Smooth muscle cell of the brain vasculature (primary cell): ENCODE measurements around the gene GNG13.

Experiments
- DNase-seq: peaks from one replicate; pipeline ENCODE4 v3.0.0-alpha.2; 2012; ENCODE audit warnings: low read depth, low spot score

GNG13 gene

DNA sequence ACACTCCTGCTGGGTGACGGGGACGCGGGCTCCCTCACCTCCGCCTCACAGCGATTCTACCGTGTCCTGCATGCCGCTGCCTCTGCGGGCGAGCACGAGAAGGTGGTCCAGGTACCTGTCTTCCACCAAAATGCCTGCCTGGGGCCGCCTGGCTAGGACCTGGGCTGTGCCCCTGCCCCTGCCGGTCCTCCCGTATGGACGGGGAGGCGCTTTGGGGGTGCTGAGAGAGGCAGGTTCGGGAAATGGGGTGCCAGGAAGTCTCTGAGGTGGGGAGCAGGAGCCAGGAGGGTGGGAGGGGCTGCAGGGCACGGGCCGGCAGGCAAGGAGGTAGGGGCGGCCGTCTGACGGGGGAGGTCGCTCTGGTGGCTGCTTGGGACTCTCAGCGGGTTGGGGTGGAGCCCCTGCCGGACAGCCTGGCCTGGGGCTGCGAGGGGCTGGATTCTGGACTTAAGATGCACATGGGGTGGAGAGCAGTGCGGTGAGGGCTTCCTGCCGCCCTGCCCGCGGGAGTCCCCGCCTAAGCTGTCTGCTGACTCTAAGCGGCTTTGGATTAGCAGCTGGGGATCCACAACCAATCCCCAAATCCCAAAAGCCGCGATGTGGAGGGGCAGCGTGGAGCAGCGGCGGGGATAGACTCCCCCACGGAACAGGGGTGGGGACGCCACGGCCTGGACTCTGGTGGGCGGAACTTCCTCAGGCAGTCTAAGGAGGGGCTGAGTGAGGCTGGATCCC is 6.3 kb downstream of the GNG13 start:
- DNase-seq, result no peak

DNA sequence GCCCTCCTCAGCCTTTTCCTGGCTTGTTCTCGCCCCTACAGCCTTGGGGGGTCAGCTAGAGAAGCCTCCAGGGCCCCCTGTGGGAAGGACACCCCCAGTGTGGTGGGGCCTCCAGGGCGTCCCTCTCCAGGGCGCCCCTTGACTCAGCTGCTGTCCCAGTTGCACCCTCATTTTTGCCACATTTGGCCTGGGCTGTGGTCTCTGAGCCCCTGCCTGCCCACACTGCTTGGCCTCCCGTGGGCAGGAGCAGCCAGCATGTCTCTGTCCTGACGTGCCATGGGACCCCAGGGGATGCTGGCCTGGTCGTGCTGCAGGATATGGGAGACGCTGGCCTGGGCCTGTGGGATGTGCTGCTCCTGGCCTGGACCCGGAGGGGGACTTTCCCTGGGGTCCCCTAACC is 7.1 kb downstream of the GNG13 start:
- no peak for DNase-seq

DNA sequence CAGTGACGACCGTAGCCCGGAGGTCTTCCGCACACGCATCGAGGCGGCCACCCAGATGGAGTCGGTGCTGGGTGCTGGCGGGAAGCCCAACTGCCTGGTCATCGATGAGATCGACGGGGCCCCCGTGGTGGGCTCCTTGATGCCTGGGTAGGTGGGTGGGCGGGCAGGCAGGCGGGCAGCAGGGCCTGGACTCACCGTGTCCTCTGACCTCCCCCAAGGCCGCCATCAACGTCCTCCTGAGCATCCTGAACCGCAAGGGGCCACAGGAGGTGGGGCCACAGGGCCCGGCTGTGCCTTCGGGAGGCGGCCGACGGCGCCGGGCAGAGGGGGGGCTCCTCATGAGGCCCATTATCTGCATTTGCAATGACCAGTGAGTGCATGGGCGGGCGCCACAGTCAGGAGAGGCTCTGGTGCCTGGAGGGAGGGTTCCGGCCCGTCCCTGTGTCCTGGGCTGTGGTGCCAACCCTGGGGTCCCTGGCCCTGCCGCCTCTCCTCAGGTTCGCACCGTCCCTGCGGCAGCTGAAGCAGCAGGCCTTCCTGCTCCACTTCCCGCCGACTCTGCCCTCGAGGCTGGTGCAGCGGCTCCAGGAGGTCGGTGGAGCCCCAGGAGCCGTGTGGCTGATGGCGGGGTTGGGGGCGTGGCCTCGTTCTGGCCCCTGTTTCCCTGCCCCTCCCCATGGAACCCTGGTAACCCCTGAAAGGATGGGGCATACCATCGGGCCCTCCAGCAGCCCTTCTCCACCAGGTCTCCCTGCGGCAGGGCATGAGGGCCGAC is 8.1 kb downstream of the GNG13 start:
- no peak for DNase-seq

DNA sequence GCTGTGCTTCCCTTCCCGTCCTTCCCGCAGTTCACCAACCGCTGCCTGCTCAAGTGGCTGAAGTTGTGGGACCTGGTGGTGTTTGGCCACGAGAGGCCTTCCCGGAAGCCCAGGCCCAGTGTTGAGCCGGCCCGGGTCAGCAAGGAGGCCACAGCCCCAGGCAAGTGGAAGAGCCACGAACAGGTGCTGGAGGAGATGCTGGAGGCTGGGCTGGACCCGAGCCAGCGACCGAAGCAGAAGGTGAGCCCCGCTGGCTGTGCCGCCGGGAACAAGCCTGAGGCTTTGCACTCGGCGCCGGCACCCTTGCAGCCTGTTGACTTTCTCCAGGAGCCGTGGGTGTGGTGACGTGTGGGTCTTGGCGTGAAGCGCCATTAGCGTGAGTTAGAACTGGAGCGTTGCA is 9.4 kb downstream of the GNG13 start:
- no peak for DNase-seq

DNA sequence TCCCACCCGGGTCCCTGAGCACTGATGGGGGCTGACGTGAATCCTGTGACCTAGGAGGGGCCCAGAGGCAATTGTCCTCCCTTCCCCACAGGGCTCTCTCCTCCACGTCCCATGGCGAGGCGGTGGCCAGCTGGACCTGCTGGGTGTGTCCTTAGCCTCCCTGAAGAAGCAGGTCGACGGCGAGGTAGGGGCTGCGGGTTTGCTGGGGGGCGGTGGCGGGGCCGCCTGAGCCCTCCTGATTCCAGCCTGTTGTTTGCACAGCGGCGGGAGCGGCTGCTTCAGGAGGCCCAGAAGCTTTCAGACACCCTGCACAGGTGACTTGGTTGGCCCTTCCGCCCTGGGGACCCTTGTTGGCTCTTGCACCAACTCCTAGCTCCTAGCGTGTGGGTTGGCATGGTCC is 10.4 kb downstream of the GNG13 start:
- no peak for DNase-seq

DNA sequence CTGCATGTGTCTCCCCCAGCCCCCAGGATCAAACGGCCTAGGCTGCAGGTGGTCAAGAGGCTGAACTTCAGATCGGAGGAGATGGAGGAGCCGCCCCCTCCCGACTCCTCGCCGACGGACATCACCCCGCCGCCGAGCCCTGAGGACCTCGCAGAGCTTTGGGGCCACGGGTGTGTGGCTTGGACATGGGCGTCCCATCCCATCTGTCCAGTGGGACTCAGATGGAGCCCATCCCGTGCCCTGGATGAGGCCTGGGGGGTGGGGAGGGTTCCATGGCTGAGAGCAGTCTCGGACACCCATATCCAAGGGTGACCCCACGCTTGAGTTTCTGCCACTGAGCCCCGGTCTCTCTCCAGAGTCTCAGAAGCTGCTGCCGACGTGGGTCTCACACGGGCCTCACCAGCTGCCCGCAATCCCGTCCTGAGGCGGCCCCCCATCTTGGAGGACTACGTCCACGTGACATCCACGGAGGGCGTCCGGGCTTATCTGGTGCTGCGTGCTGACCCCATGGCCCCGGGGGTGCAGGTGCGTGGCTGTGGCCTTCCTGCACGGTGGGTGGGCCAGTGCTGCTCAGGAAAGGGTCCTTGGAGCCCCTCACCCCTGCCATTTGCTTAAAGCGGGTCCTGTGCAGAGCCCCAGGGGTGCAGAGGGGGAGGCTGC is 11.2 kb downstream of the GNG13 start:
- DNase-seq, result no peak

DNA sequence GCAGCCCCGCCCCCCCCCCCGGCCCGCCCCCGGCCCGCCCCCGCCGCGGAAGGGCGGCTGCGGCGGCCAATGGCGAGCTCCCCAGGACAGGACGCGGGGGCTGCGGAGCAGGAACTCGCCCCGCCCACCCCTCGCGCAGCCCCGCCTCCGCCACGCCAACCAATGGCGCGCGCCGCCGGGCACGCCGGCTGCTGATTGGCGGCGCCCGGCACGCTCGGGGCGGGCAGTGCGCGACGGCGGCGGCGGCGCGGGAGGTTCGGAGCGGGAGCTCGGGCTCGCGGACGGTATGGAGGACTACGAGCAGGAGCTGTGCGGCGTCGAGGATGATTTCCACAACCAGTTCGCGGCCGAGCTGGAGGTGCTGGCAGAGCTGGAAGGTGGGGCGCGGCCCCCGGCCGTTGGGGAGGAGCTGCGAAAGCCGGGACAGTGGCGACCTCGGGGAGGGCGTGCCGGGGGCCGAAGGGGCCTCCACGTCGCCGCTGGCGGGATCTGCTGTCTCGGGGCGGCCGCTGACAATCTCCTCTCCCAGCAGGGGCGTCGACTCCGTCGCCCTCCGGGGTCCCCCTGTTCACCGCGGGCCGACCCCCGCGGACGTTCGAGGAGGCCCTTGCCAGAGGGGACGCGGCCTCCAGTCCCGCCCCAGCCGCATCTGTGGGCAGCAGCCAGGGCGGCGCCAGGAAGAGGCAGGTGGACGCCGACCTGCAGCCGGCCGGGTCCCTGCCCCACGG is 12.0 kb downstream of the GNG13 start, which contains the start of gene CHTF18:
TSS of gene CHTF18 (plus strand) at position 222 of the 728 bp plus-strand sequence. CDS start at position 287, 65 bp downstream.
- peak; percentile 67 for DNase-seq

DNA sequence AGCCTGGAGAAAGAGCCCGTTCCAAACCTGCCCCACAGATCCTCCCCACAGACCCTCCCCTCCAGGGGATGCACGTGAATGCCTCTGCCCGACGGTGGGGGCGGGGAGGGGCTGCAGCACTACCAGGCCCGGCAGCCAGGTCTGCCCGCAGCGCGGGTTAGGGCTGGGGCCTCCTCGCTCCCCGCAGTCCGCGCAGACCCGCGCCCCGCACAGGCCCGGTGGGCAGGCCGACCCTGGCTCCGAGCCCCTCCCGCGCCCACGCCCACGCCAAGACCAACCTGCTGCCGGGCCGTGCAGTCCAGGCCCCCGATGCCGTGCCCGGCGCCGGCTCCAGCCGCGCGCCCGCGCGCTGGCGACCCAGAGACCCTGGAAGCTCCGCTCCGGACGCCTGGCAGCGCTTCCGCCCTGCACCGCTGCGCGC is 12.5 kb downstream of the GNG13 start, which contains the start of gene RPUSD1:
TSS of gene RPUSD1 (minus strand) at position 404 of the 421 bp plus-strand sequence. CDS start 644 bp downstream, outside the sequence.
- no peak for DNase-seq

DNA sequence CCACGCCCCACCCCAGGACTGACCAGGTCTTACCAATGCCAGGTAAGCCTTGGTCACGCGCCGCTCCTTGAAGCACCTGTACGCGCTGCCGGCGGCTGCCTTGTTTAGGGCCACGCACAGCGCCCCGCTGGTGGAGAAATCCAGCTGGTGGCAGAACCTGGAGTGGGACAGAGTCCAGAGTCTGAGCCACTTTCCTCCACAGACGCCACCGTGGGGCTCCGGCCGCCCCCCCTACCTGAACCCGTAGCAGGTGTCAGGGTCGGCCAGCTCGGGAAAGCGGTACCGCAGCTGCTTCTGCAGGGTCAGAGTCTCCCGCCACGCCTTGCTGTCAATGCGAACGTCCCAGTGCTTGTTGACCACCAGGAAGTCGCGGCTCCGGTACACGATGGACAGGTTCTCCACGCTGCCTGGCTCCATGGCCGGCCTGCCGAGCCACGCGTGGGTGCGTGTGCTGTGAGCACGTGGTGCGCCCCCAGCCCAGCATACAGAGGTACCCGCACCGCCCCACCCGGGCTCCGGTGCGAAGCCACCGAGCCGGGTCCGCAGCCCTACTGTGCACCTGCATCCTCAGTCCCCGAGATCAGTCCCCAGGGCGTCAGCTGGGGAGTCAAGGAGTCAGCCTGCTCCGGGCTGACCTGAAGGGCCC is 13.1 kb downstream of the GNG13 start:
- DNase-seq, result no peak

DNA sequence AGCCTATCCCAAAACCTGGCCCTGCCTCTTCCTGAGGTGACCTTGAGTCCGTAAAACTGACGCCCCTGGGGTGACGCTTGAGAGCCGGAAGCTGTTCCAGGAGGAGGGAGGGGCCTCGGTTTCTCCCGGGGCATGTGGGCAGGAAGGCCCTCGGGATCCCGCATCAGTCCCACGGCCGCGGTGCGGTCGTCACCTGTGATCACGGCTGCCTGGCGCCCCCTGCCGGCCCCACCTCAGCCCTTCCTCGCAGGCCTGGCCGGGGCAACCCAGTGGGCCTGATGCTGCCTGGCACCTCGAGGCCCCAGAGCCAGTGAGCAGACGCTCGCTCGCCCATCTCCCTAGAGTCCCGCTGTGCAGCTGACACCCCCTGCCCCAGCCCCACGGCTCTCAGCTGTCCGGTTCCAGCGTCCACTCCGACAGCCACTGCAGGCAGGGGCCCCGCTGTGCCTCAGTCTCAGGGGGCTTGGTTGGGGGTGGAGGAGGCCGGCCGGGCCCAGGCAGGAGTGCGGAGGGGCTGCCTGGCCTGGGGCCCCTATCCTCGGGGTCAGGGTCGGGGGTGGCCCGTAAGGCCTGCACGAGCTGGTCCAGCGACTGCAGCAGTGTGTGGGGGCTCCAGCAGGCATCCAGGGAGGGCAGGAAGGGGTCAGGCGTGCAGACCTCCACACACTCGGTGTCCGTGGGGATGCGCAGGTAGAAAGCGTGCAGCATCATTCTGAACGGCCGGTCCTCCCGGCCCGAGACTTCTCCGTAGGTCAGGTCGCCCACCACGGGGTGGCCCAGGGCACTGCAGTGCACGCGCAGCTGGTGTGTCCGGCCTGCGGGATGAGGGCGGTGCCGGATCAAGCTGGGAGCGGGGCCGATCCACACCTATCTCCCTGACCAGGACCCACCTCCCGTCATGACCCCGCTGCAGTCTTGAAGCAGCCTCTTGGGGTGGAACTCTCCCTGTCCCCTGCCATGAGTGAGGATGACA is 14.7 kb downstream of the GNG13 start:
- DNase-seq, result no peak

DNA sequence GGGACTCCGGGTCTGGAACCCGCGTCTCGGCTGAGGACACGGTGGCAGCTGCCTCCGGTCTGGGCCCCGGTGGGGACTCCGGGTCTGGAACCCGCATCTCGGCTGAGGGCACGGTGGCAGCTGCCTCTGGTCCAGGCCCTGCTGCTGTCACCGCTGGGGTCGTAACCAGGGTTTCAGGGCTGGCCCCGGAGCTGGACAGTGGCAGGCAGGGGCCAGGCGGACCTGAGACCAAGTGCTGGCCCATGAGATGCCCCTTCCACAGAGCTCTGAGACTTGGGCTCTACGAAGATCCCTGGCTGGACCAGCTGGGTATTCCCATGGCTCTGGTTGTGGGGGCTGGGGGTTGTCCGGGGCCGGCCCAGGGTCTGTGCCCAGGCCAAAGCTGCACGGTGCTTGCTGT is 16.1 kb downstream of the GNG13 start:
- DNase-seq, result no peak

DNA sequence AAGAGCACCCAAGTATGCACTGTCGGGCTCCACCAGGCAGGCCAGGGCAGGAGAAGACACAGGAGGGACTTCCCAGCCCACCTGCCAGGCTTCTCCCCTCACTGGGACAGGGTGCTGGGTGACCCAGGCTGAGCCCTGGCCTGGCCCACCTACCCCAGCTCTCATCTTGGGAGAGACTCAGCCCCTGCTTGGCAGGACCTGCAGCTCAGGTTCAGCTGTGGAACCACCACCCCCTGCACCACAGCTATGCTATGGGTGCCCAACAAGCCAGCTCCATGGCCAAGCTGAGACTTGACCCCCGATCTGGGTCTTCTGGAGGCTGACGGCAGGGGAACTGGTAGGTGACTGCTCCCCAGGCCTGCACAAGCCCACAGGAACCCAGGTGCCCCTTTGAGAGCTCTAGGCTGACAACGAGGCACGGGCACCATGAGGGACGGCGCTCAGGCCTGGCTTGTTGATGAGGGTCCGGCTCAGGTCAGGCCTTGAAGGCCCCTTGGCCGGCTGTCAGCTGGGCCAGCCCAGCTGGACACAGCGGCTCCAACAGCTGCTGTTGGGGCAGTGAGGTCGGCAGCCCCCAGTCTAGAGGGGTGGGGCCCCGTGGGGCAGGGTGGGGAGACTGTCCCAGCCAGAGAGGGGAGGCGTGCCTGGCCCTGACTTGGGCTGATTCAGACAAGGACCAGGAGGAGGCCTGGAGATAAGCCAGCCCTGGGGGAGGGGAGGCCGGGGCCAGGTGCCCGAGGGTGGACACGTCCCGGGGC is 17.0 kb downstream of the GNG13 start:
- no peak for DNase-seq

DNA sequence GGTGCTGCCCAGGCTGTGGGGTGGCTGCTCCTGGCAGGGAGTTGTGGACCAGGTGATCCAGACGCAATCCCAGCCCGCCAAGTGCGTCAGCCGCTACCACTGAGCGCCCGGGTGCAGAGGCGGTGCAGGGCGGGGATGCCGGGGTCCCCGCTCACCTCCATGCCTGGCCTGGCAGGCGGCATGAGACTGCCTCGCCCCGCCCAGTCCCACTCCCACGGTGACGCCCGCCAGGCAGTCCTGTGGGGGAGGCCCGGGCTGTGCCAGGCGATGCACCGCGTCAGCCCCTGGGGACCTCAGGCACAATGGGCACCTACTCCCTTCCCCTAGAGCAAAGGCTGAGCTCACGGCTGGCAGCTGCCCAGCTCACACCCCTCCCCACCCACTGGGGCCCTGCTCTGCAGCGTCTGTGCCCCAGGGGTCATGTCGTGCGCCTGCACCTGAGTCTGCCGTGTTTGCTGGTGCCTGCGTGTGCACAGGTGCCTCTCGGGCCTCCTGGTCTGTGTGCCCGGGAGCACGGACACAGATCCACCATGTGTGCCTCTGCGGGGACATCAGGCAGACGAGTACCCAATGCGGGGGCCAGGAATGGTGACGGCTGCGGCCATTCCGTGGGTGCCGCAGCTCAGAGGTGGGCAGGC is 17.6 kb downstream of the GNG13 start:
- no peak for DNase-seq

DNA sequence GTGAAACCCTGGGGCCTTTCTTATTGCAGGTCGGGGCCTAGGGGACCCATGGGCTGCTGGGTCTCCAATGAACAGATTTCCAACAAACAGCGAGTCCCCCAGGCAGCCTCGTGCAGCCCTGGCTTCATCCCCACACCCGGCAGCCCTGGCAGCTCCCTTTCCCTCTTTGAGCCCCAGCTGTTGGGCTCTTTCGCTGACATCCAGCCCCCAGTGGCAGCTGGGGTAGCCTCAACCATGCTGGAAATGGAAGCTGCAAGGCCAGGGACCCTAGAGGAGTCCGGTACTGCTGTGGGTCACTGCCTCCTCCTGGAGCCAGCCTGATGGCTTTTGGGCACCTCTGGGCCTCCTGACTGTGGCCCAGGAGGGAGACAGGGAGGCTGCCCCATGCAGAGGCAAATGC is 18.3 kb downstream of the GNG13 start:
- DNase-seq, result no peak

DNA sequence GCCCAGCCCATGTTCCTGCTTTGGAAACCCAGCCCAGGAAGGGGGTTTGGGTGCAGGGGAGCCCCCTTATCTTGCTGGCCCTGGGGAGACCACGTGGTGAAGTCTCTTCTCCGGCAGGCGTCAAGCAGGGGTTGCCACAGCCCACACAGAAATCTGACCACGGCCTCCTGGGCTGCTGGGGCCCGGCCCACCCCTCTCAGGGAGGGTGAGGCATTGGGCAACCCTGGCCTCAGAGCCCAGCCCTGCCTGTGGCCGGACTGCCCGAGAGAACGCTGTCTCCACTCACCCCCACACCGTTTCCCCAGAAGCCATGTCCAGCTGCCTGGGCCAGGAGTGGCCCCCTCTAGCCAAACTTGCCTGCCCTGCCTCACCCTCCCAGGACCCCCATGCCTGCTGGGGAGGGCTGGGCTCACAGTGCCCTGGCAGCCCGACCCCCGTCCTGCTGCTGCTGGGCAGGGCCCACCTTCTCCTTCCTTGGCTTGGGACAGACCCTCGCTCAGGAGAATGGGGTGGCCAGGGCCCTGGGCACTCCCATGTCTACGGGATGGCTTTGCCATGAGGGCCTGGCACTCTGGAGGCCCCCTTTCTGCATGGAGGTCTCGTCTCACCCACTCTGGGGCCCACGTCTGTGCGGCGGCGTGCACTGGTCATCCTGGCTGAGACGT is 19.1 kb downstream of the GNG13 start:
- no peak for DNase-seq

DNA sequence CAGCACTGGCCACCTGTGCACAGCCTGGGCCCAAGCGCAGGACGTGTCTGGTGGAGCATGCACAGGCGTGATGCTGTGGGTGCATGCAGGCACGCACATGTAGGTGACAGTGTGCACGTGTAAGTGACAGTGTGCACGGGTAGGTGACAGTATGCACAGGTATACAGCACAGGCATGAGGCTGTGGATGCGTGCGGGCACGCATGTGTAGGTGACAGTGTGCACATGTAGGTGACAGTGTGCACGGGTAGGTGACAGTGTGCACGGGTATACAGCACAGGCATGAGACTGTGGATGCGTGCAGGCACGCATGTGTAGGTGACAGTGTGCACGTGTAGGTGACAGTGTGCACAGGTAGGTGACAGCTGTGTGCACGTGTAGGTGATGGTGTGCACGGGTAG is 20.2 kb downstream of the GNG13 start:
- DNase-seq, result no peak

DNA sequence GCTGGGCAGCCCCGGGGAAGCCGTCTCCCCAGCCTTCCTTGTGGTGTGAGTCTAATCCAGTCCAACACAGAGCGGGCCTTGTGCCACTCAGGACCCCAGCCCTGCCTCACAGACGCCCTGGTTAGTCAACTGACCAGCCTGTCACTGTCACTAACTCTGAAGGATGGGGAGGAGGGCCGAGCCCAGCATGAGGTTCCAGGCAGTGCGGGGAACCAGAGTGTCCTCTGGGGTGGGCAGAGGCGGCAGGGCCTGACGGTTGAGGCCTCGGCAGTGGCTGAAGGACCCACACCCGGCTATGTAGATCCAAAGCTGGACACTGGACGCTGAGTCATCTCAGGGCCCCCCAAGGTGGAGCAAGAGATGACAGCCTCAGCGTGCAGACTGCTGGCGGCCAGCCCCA is 21.0 kb downstream of the GNG13 start:
- DNase-seq, result no peak

DNA sequence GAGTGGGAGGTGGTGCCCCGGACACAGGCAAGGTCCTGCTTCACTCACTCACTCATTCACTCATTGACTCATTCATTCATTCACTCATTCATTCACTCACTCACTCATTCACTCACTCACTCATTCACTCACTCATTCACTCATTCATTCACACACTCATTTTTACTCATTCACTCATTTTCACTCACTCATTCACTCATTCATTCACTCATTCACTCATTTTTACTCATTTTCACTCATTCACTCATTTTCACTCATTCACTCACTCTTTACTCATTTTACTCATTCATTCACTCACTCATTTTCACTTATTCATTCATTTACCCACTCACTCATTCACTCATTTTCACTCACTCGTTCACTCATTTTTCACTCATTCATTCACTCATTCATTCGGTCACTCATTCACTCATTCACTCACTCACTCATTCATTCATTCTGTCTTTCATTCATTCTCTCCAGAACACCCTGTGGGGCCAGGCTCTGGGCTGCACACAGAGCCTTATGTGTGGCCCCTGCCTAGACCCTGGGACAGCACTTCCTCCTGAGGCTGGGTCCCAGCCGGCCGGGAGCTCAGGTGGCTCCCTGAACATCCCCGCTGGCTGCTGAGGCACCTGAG is 21.5 kb downstream of the GNG13 start:
- DNase-seq, result no peak
